DND-41 (cell line): Measurements from ENCODE around the gene PEX5L.

Experiments used
- ATAC-seq: fragments of 200-7000 bp; cut with Tn5 transposase; 3 replicates; pipeline ENCODE4 v1.9.1; 2021; ENCODE audit warnings: low read depth; ENCODE audit not compliant: insufficient read depth
- DNase-seq: peaks from one replicate; pipeline ENCODE4 v3.0.0-alpha.2; 2020
- H2AFZ ChIP-seq: 2 replicates; pipeline ENCODE4 v1.6.0; 2012; ENCODE audit warnings: low read depth, low read length
- H3K27ac ChIP-seq: 2 replicates; pipeline ENCODE4 v1.5.1; 2012; ENCODE audit warnings: low read length, inconsistent platforms
- H3K27me3 ChIP-seq: fragments of 200-600 bp; sonication (generic); 2 replicates; pipeline ENCODE4 v1.6.0; 2012; ENCODE audit warnings: low read length, mild to moderate bottlenecking, inconsistent platforms; ENCODE audit not compliant: insufficient read depth, poor library complexity
- H3K36me3 ChIP-seq: 2 replicates; pipeline ENCODE4 v1.5.1; 2012; ENCODE audit warnings: low read length, inconsistent platforms; ENCODE audit not compliant: insufficient read depth
- H3K4me1 ChIP-seq: 2 replicates; pipeline ENCODE4 v1.5.1; 2012; ENCODE audit warnings: mild to moderate bottlenecking, low read length; ENCODE audit not compliant: insufficient read depth
- H3K4me2 ChIP-seq: 2 replicates; pipeline ENCODE4 v1.6.0; 2012; ENCODE audit warnings: mild to moderate bottlenecking, moderate library complexity, low read length, inconsistent platforms; ENCODE audit not compliant: insufficient read depth
- H3K4me3 ChIP-seq, 2 experiments: fragments of 200-600 bp in 1 of 2; shearing (Covaris generic) in 1 of 2; 2 replicates each; pipeline ENCODE4 v1.5.1; 2012 to 2016; ENCODE audit warnings: inconsistent platforms in 2 of 2, low read length in 2 of 2, mild to moderate bottlenecking in 2 of 2, low read depth in 1 of 2, moderate library complexity in 1 of 2
- H3K79me2 ChIP-seq: 2 replicates; pipeline ENCODE4 v1.6.0; 2012; ENCODE audit warnings: low read length, inconsistent platforms; ENCODE audit not compliant: insufficient read depth
- H3K9ac ChIP-seq: 2 replicates; pipeline ENCODE4 v1.6.0; 2012; ENCODE audit warnings: low read depth, mild to moderate bottlenecking, inconsistent platforms, low read length, moderate library complexity
- H3K9me3 ChIP-seq: 2 replicates; pipeline ENCODE4 v1.5.1; 2012; ENCODE audit warnings: low read length, moderate library complexity, mild to moderate bottlenecking, inconsistent platforms; ENCODE audit not compliant: insufficient read depth, severe bottlenecking
- H4K20me1 ChIP-seq: 2 replicates; pipeline ENCODE4 v1.6.0; 2012; ENCODE audit warnings: low read length; ENCODE audit not compliant: insufficient read depth
- EZH2 ChIP-seq: IDR thresholded peaks from 3 replicates; pipeline ENCODE4 v1.6.1; 2012; ENCODE audit warnings: borderline replicate concordance, low read depth, mild to moderate bottlenecking, moderate library complexity, low read length, inconsistent platforms; ENCODE audit not compliant: severe bottlenecking
- TF ChIP-seq, protein P1 (sequence below): IDR thresholded peaks from 2 replicates; pipeline ENCODE4 v1.5.1; 2012; ENCODE audit warnings: borderline replicate concordance, low read length, moderate library complexity, mild to moderate bottlenecking; ENCODE audit not compliant: poor library complexity, severe bottlenecking; ENCODE audit errors: extremely low read depth

The PEX5L gene

DNA sequence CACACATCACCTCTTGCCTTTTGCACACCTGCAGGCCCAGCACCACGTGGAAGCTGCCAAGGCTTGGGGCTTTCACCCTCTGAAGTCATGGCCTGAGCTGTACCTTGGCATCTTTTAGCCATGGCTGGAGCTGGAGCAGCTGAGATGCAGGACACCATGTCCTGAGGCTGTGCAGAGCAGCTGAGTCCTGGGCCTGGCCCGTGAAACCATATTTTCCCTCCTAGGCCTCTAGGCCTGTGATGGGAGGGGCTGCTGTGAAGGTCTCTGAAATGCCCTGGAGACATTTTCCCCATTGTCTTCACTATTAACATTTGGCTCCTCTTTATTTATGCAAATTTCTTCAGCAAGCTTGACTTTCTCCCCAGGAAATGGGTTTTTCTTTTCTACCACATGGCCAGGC, 41.9 kb upstream of the PEX5L start:
- no peak overlapping the region for H3K4me3 ChIP-seq
- no peak for TF ChIP-seq EZH2
- TF ChIP-seq, protein P1, sequence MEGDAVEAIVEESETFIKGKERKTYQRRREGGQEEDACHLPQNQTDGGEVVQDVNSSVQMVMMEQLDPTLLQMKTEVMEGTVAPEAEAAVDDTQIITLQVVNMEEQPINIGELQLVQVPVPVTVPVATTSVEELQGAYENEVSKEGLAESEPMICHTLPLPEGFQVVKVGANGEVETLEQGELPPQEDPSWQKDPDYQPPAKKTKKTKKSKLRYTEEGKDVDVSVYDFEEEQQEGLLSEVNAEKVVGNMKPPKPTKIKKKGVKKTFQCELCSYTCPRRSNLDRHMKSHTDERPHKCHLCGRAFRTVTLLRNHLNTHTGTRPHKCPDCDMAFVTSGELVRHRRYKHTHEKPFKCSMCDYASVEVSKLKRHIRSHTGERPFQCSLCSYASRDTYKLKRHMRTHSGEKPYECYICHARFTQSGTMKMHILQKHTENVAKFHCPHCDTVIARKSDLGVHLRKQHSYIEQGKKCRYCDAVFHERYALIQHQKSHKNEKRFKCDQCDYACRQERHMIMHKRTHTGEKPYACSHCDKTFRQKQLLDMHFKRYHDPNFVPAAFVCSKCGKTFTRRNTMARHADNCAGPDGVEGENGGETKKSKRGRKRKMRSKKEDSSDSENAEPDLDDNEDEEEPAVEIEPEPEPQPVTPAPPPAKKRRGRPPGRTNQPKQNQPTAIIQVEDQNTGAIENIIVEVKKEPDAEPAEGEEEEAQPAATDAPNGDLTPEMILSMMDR, result no peak
- ATAC-seq (no peak), DNase-seq (no peak)
- H4K20me1 ChIP-seq, result no peaks in the 10 kb centered on the region
- no peak overlapping the region for H3K9ac ChIP-seq
- no peaks in the 10 kb centered on the region for H3K27me3 ChIP-seq
- no peaks in the 10 kb centered on the region for H3K9me3 ChIP-seq
- no peaks in the 10 kb centered on the region for H3K79me2 ChIP-seq
- no peaks in the 10 kb centered on the region for H3K36me3 ChIP-seq
- H3K4me1 ChIP-seq, result no peaks in the 10 kb centered on the region
- H3K27ac ChIP-seq, result no peak overlapping the region
- H2AFZ ChIP-seq, result no peak overlapping the region
- H3K4me2 ChIP-seq, result no peak overlapping the region

GRCh38 chr3:180073561-180073960, 36.8 kb upstream of the PEX5L start:
- peaks cover 8% of the 10 kb centered on the region for H3K4me1 ChIP-seq
- no peaks in the 10 kb centered on the region for H4K20me1 ChIP-seq
- no peaks in the 10 kb centered on the region for H3K36me3 ChIP-seq
- H3K9me3 ChIP-seq, result no peaks in the 10 kb centered on the region
- H3K4me2 ChIP-seq, result no peak overlapping the region
- H3K79me2 ChIP-seq, result no peaks in the 10 kb centered on the region
- no peak overlapping the region for H3K4me3 ChIP-seq
- no peak overlapping the region for H2AFZ ChIP-seq
- no peak overlapping the region for H3K27ac ChIP-seq
- ATAC-seq (no peak), DNase-seq (no peak)
- no peaks in the 10 kb centered on the region for H3K27me3 ChIP-seq
- no peak for TF ChIP-seq EZH2
- TF ChIP-seq, protein P1, result no peak
- H3K9ac ChIP-seq, result no peak overlapping the region

DNA sequence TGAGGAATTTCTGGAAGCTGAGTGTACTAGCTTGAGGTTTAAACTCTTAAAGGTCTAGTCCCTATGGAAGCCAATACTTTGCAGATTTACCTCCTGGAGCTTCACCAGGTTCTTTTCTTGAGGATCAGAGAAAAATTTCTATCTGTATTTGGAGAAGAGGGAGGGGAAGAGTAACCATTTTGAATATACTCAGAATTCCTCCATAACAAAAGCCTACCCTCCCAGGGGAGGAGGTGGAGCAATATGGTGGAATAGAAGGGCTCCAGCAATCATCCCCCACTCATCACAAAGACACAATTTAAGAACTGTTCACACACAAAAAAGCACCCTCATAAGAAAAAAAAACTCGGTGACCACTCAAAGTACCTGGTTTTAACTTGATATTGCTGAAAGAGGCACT, 36.0 kb upstream of the PEX5L start:
- no peaks in the 10 kb centered on the region for H3K79me2 ChIP-seq
- H4K20me1 ChIP-seq, result no peaks in the 10 kb centered on the region
- H3K4me1 ChIP-seq, result peaks cover 8% of the 10 kb centered on the region
- no peak overlapping the region for H3K4me3 ChIP-seq
- no peak for DNase-seq
- H3K27me3 ChIP-seq, result no peaks in the 10 kb centered on the region
- no peak for TF ChIP-seq EZH2
- TF ChIP-seq, protein P1, result no peak
- no peak overlapping the region for H3K27ac ChIP-seq
- H3K4me2 ChIP-seq, result no peak overlapping the region
- no peak overlapping the region for H2AFZ ChIP-seq
- no peak overlapping the region for H3K9ac ChIP-seq
- ATAC-seq, result no peak
- H3K36me3 ChIP-seq, result no peaks in the 10 kb centered on the region
- no peaks in the 10 kb centered on the region for H3K9me3 ChIP-seq

GRCh38 chr3:180070925-180071324, 34.2 kb upstream of the PEX5L start:
- H3K27me3 ChIP-seq, result no peaks in the 10 kb centered on the region
- H2AFZ ChIP-seq, result peak overlapping the region; percentile 69
- H3K9me3 ChIP-seq, result no peaks in the 10 kb centered on the region
- no peak overlapping the region for H3K27ac ChIP-seq
- no peaks in the 10 kb centered on the region for H4K20me1 ChIP-seq
- no peak for ATAC-seq
- H3K36me3 ChIP-seq, result no peaks in the 10 kb centered on the region
- H3K4me2 ChIP-seq, result no peak overlapping the region
- TF ChIP-seq EZH2, result no peak
- TF ChIP-seq, protein P1, result no peak
- no peak overlapping the region for H3K4me3 ChIP-seq
- no peaks in the 10 kb centered on the region for H3K79me2 ChIP-seq
- no peak overlapping the region for H3K9ac ChIP-seq
- peaks cover 8% of the 10 kb centered on the region for H3K4me1 ChIP-seq
- DNase-seq, result no peak
